Measurements from ENCODE around the gene MICAL3. TPM values are rescaled to one million over a fixed set of nuclear protein-coding genes. Genes with fewer than 3 reads are reported as not detected.

Gene MICAL3
- polyA plus RNA-seq, 4 donors: 3.2 to 31.4 (median 10.0) TPM

GRCh38 chr22:17954200-17954859, 70.0 kb downstream of the MICAL3 start:
- Histone ChIP-seq H3K4me1 (ENCODE audit: control insufficient read depth in 3 of 3, insufficient read depth in 2 of 3, low read depth in 1 of 3, low read length in 2 of 3) (peaks cover 3 to 35% (median 5%) of the 10 kb centered on the region in 3 donors), H3K4me3 (ENCODE audit: low read depth in 1 of 3, low read length in 3 of 3) (no peak overlapping the region), H3K27ac (ENCODE audit: low read depth in 1 of 3, low read length in 2 of 3) (peak overlapping the region in 1 of 3 donors; percentile 38), H3K36me3 (ENCODE audit: control insufficient read depth in 3 of 3, insufficient read depth in 2 of 3, low read depth in 1 of 3, low read length in 3 of 3) (peaks cover 0 to 6% (median 0%) of the 10 kb centered on the region in 3 donors), H3K9me3 (ENCODE audit: control insufficient read depth in 2 of 2, insufficient read depth in 1 of 2, low read depth in 1 of 2, low read length in 1 of 2) (no peaks in the 10 kb centered on the region), H3K27me3 (ENCODE audit: control insufficient read depth in 3 of 3, insufficient read depth in 3 of 3, low read length in 3 of 3) (no peaks in the 10 kb centered on the region)
- WGBS, 3 donors: 82 to 85% (median 82%) methylated on average over 10 of the region's 10 CpGs
- DNase-seq: peak in 1 of 2 donors; percentile 42
- no peak for FAIRE-seq

- 50 to 76% (median 75%) methylated on average over 4 of the region's 4 CpGs for WGBS, 3 donors
- Histone ChIP-seq H3K9me3 (ENCODE audit: control insufficient read depth in 2 of 2, insufficient read depth in 1 of 2, low read depth in 1 of 2, low read length in 1 of 2) (no peaks in the 10 kb centered on the region), H3K36me3 (ENCODE audit: control insufficient read depth in 3 of 3, insufficient read depth in 2 of 3, low read depth in 1 of 3, low read length in 3 of 3) (peaks cover 0 to 8% (median 0%) of the 10 kb centered on the region in 3 donors), H3K27me3 (ENCODE audit: control insufficient read depth in 3 of 3, insufficient read depth in 3 of 3, low read length in 3 of 3) (no peaks in the 10 kb centered on the region), H3K4me3 (ENCODE audit: low read depth in 1 of 3, low read length in 3 of 3) (no peak overlapping the region), H3K27ac (ENCODE audit: low read depth in 1 of 3, low read length in 2 of 3) (peak overlapping the region in 1 of 3 donors; percentile 26), H3K4me1 (ENCODE audit: control insufficient read depth in 3 of 3, insufficient read depth in 2 of 3, low read depth in 1 of 3, low read length in 2 of 3) (peaks cover 3 to 36% (median 5%) of the 10 kb centered on the region in 3 donors)
- no peak for FAIRE-seq
- DNase-seq: no peak
Observed at GRCh38 chr22:17953147-17953546, 71.2 kb downstream of the MICAL3 start.

GRCh38 chr22:17952273-17952801, 72.0 kb downstream of the MICAL3 start:
- DNase-seq (peak in 1 of 2 donors; percentile 52), FAIRE-seq (no peak)
- 70 to 84% (median 76%) methylated on average over 9 of the region's 9 CpGs for WGBS, 3 donors
- Histone ChIP-seq H3K9me3 (ENCODE audit: control insufficient read depth in 2 of 2, insufficient read depth in 1 of 2, low read depth in 1 of 2, low read length in 1 of 2) (no peaks in the 10 kb centered on the region), H3K27ac (ENCODE audit: low read depth in 1 of 3, low read length in 2 of 3) (no peak overlapping the region), H3K27me3 (ENCODE audit: control insufficient read depth in 3 of 3, insufficient read depth in 3 of 3, low read length in 3 of 3) (no peaks in the 10 kb centered on the region), H3K4me3 (ENCODE audit: low read depth in 1 of 3, low read length in 3 of 3) (no peak overlapping the region), H3K4me1 (ENCODE audit: control insufficient read depth in 3 of 3, insufficient read depth in 2 of 3, low read depth in 1 of 3, low read length in 2 of 3) (peaks cover 3 to 36% (median 5%) of the 10 kb centered on the region in 3 donors), H3K36me3 (ENCODE audit: control insufficient read depth in 3 of 3, insufficient read depth in 2 of 3, low read depth in 1 of 3, low read length in 3 of 3) (peaks cover 0 to 11% (median 0%) of the 10 kb centered on the region in 3 donors)

- Histone ChIP-seq H3K4me3 (ENCODE audit: low read depth in 1 of 3, low read length in 3 of 3) (no peak overlapping the region), H3K9me3 (ENCODE audit: control insufficient read depth in 2 of 2, insufficient read depth in 1 of 2, low read depth in 1 of 2, low read length in 1 of 2) (no peaks in the 10 kb centered on the region), H3K27me3 (ENCODE audit: control insufficient read depth in 3 of 3, insufficient read depth in 3 of 3, low read length in 3 of 3) (no peaks in the 10 kb centered on the region), H3K27ac (ENCODE audit: low read depth in 1 of 3, low read length in 2 of 3) (no peak overlapping the region), H3K4me1 (ENCODE audit: control insufficient read depth in 3 of 3, insufficient read depth in 2 of 3, low read depth in 1 of 3, low read length in 2 of 3) (peaks cover 3 to 36% (median 5%) of the 10 kb centered on the region in 3 donors), H3K36me3 (ENCODE audit: control insufficient read depth in 3 of 3, insufficient read depth in 2 of 3, low read depth in 1 of 3, low read length in 3 of 3) (peaks cover 0 to 11% (median 0%) of the 10 kb centered on the region in 3 donors)
- FAIRE-seq (no peak), DNase-seq (no peak)
- WGBS, 3 donors: 84 to 93% (median 87%) methylated on average over 5 of the region's 5 CpGs
Observed at GRCh38 chr22:17951315-17951714, 73.0 kb downstream of the MICAL3 start.

GRCh38 chr22:17950651-17951214, 73.6 kb downstream of the MICAL3 start:
- Histone ChIP-seq H3K27me3 (ENCODE audit: control insufficient read depth in 3 of 3, insufficient read depth in 3 of 3, low read length in 3 of 3) (no peaks in the 10 kb centered on the region), H3K36me3 (ENCODE audit: control insufficient read depth in 3 of 3, insufficient read depth in 2 of 3, low read depth in 1 of 3, low read length in 3 of 3) (peaks cover 0 to 7% (median 0%) of the 10 kb centered on the region in 3 donors), H3K27ac (ENCODE audit: low read depth in 1 of 3, low read length in 2 of 3) (no peak overlapping the region), H3K4me1 (ENCODE audit: control insufficient read depth in 3 of 3, insufficient read depth in 2 of 3, low read depth in 1 of 3, low read length in 2 of 3) (peaks cover 3 to 36% (median 5%) of the 10 kb centered on the region in 3 donors), H3K9me3 (ENCODE audit: control insufficient read depth in 2 of 2, insufficient read depth in 1 of 2, low read depth in 1 of 2, low read length in 1 of 2) (no peaks in the 10 kb centered on the region), H3K4me3 (ENCODE audit: low read depth in 1 of 3, low read length in 3 of 3) (no peak overlapping the region)
- DNase-seq (no peak), FAIRE-seq (no peak)
- 72 to 88% (median 87%) methylated on average over 10 of the region's 10 CpGs for WGBS, 3 donors

- DNase-seq: no peak
- Histone ChIP-seq H3K36me3 (ENCODE audit: control insufficient read depth in 3 of 3, insufficient read depth in 2 of 3, low read depth in 1 of 3, low read length in 3 of 3) (peaks cover 0 to 7% (median 0%) of the 10 kb centered on the region in 3 donors), H3K27ac (ENCODE audit: low read depth in 1 of 3, low read length in 2 of 3) (no peak overlapping the region), H3K9me3 (ENCODE audit: control insufficient read depth in 2 of 2, insufficient read depth in 1 of 2, low read depth in 1 of 2, low read length in 1 of 2) (no peaks in the 10 kb centered on the region), H3K4me1 (ENCODE audit: control insufficient read depth in 3 of 3, insufficient read depth in 2 of 3, low read depth in 1 of 3, low read length in 2 of 3) (peaks cover 3 to 35% (median 5%) of the 10 kb centered on the region in 3 donors), H3K27me3 (ENCODE audit: control insufficient read depth in 3 of 3, insufficient read depth in 3 of 3, low read length in 3 of 3) (no peaks in the 10 kb centered on the region), H3K4me3 (ENCODE audit: low read depth in 1 of 3, low read length in 3 of 3) (no peak overlapping the region)
- WGBS, 3 donors: 76 to 85% (median 84%) methylated on average over 13 to 14 of the region's 14 CpGs
- FAIRE-seq: no peak
Observed at GRCh38 chr22:17949642-17950473, 74.5 kb downstream of the MICAL3 start.

- Histone ChIP-seq H3K27me3 (ENCODE audit: control insufficient read depth in 3 of 3, insufficient read depth in 3 of 3, low read length in 3 of 3) (no peaks in the 10 kb centered on the region), H3K36me3 (ENCODE audit: control insufficient read depth in 3 of 3, insufficient read depth in 2 of 3, low read depth in 1 of 3, low read length in 3 of 3) (peaks cover 0 to 7% (median 0%) of the 10 kb centered on the region in 3 donors), H3K4me3 (ENCODE audit: low read depth in 1 of 3, low read length in 3 of 3) (no peak overlapping the region), H3K27ac (ENCODE audit: low read depth in 1 of 3, low read length in 2 of 3) (no peak overlapping the region), H3K4me1 (ENCODE audit: control insufficient read depth in 3 of 3, insufficient read depth in 2 of 3, low read depth in 1 of 3, low read length in 2 of 3) (peaks cover 1 to 25% (median 3%) of the 10 kb centered on the region in 3 donors), H3K9me3 (ENCODE audit: control insufficient read depth in 2 of 2, insufficient read depth in 1 of 2, low read depth in 1 of 2, low read length in 1 of 2) (no peaks in the 10 kb centered on the region)
- FAIRE-seq (no peak), DNase-seq (no peak)
- 89 to 96% (median 93%) methylated on average over 9 of the region's 9 CpGs for WGBS, 3 donors
Observed at GRCh38 chr22:17948101-17948500, 76.3 kb downstream of the MICAL3 start.
